ENCODE data around the gene APOO.

Gene APOO

DNA sequence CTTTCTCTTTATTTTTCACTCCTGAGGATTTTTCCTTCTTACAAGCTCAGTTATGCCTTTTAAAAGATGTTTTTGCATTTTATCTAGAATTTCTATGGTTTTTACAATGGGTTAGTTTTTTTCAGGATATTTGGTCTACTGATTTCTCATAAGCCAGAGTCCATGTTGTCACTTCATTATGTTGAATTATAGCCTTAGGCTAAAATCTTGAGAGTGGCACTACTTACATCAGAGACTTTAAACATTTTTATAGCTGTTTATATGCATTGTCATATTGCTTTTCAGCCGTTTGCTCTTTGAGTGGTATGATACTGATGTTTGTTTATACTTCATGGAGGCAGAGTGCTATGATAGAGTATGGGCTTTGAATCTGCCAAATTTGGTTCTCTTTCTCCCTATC, 36.5 kb upstream of the APOO start:
- in situ Hi-C loops (cut with HindIII; ENCODE audit: low sequenced_read_pairs) = no loop called here
- TF ChIP-seq, protein P1, sequence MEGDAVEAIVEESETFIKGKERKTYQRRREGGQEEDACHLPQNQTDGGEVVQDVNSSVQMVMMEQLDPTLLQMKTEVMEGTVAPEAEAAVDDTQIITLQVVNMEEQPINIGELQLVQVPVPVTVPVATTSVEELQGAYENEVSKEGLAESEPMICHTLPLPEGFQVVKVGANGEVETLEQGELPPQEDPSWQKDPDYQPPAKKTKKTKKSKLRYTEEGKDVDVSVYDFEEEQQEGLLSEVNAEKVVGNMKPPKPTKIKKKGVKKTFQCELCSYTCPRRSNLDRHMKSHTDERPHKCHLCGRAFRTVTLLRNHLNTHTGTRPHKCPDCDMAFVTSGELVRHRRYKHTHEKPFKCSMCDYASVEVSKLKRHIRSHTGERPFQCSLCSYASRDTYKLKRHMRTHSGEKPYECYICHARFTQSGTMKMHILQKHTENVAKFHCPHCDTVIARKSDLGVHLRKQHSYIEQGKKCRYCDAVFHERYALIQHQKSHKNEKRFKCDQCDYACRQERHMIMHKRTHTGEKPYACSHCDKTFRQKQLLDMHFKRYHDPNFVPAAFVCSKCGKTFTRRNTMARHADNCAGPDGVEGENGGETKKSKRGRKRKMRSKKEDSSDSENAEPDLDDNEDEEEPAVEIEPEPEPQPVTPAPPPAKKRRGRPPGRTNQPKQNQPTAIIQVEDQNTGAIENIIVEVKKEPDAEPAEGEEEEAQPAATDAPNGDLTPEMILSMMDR (IDR thresholded peaks at IDR 0.05; ENCODE audit: low read depth, low read length, missing control alignments) = no peak
- no peak for DNase-seq (ENCODE audit: low read depth)
- H3K4me3 ChIP-seq (ENCODE audit: low read depth, low read length) = no peak overlapping the region

DNA sequence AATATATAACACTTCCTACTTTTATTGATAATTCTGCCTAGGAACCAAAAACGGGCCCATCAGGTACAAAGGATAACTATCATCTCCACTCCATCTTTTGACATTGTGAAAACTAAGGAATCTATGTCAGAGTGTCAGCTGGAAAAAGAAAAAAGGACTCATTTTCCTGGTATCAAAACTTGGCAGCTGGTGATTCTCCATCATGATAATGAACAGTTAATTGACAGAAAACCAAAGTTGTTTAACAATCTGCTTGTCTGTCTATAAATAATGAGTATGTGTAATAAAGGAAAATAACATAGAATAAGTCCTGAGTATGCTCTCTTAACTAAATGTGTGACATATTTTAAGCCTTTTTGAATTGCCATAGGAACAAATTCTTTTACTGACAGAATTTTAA, 31.5 kb upstream of the APOO start:
- TF ChIP-seq, protein P1 (IDR thresholded peaks at IDR 0.05; ENCODE audit: low read depth, low read length, missing control alignments) = no peak
- in situ Hi-C loops (cut with HindIII; ENCODE audit: low sequenced_read_pairs) = no loop called here
- H3K4me3 ChIP-seq (ENCODE audit: low read depth, low read length) = no peak overlapping the region
- DNase-seq (ENCODE audit: low read depth) = no peak

DNA sequence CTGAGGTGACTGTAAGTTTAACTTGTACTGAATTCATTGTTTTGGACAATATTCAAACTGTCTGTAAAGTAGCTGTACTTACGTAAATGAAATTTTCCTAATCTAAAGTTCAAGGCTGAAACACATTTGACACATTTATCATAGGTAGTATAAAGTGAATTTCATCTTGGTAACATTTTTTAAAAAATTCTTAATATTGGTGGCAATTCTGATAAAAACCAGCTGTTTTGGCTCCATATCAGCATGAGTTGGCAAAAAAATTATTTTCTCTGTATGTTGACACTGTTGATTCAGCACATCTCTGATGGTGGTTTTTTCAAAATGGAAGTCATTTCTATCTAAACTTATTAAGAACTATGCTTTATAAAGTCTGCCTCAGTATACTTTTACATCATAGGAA, 31.0 kb upstream of the APOO start:
- TF ChIP-seq, protein P1 (IDR thresholded peaks at IDR 0.05; ENCODE audit: low read depth, low read length, missing control alignments) = no peak
- in situ Hi-C loops (cut with HindIII; ENCODE audit: low sequenced_read_pairs) = no loop called here
- no peak overlapping the region for H3K4me3 ChIP-seq (ENCODE audit: low read depth, low read length)
- no peak for DNase-seq (ENCODE audit: low read depth)

DNA sequence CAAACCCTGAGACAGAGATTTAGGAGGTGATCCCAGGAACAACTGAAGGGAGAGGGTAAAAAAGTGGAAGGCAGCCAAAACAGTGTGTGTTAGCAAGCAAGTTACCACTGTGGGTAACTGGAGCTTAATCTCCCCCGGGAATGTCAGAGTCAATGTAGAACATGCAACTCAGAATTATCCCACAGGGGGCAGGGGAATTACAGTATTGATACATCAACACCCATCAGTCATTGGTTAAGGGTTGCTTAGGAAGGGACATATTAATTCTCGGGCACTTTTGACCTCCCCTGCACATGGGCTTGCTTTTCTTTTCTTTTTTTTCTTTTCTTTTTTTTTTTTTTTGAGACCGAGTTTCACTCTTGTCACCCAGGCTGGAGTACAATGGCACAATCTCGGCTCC, 29.4 kb upstream of the APOO start:
- no peak for DNase-seq (ENCODE audit: low read depth)
- no peak overlapping the region for H3K4me3 ChIP-seq (ENCODE audit: low read depth, low read length)
- TF ChIP-seq, protein P1 (IDR thresholded peaks at IDR 0.05; ENCODE audit: low read depth, low read length, missing control alignments) = no peak
- in situ Hi-C loops (cut with HindIII; ENCODE audit: low sequenced_read_pairs) = no loop called here

DNA sequence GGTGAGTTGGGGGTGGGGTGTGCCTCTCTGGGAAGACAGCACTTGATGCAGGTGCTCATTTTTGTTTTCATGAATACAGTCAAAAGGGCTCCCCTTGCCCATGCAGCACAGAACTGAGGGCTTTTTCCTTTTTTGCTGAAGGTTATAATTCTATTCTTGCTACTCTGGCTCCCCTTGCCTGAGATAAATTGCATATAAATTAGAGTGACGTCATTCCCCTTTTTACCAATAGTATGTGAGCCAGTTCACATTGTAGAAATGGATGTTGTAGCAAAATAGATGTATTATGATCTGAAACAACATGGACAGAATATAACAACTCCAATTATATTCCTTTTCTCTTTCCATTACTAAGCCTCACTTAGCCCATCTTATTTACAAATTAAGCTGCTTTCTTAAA, 28.4 kb upstream of the APOO start:
- DNase-seq (ENCODE audit: low read depth) = no peak
- TF ChIP-seq, protein P1 (IDR thresholded peaks at IDR 0.05; ENCODE audit: low read depth, low read length, missing control alignments) = no peak
- in situ Hi-C loops (cut with HindIII; ENCODE audit: low sequenced_read_pairs) = no loop called here
- no peak overlapping the region for H3K4me3 ChIP-seq (ENCODE audit: low read depth, low read length)

DNA sequence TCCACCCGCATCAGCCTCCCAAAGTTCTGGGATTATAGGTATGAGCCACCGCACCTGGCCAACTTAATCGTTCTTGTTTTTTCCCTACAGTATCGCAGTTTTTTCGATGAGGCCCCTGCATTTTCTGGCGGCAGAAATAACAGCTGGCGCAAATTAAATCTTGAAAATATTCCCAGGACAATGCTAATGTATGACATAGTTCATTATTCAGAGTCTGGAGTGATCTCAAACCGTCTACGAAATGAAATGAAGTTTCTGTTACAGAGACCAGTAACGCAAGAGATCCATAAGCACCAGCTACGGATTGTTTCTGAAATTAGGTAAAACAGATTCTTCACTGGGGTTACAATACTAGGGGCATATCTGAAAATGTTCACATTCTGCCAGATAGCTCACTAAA, 27.4 kb upstream of the APOO start:
- DNase-seq (ENCODE audit: low read depth) = no peak
- TF ChIP-seq, protein P1 (IDR thresholded peaks at IDR 0.05; ENCODE audit: low read depth, low read length, missing control alignments) = no peak
- H3K4me3 ChIP-seq (ENCODE audit: low read depth, low read length) = no peak overlapping the region
- in situ Hi-C loops (cut with HindIII; ENCODE audit: low sequenced_read_pairs) = no loop called here

DNA sequence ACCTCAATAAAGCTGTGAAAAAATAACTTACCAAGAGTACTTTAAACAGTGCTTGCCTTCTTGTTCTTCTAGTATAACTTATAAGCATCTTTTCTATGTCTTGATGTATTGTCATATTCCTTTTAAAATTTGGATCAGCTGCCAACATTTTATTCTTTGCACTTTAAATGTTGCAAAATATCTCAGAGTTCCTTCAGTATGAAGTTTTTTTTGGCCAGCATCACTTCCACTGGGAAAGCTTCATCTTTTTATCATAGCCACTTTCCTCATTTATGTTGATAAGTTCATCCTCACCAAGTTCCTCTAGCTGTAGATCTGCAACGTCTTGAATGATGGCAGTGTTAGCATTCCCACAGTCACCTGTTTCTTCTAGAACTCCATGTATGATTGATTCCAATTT, 24.3 kb upstream of the APOO start:
- H3K4me3 ChIP-seq (ENCODE audit: low read depth, low read length) = no peak overlapping the region
- TF ChIP-seq, protein P1 (IDR thresholded peaks at IDR 0.05; ENCODE audit: low read depth, low read length, missing control alignments) = no peak
- DNase-seq (ENCODE audit: low read depth) = no peak
- in situ Hi-C loops (cut with HindIII; ENCODE audit: low sequenced_read_pairs) = no loop called here
